ENCODE measurements around the gene SGMS1. TPM values are rescaled to one million over a fixed set of nuclear protein-coding genes. Genes with fewer than 3 reads are reported as not detected.
"Not testable (repeated sequence)": the region's sequence is repeated elsewhere in the genome, so short reads cannot be mapped to it uniquely, and the experiment has no call there.

SGMS1 gene
- total RNA-seq, 1 donor from 2014 or later = 24.1 TPM

DNA sequence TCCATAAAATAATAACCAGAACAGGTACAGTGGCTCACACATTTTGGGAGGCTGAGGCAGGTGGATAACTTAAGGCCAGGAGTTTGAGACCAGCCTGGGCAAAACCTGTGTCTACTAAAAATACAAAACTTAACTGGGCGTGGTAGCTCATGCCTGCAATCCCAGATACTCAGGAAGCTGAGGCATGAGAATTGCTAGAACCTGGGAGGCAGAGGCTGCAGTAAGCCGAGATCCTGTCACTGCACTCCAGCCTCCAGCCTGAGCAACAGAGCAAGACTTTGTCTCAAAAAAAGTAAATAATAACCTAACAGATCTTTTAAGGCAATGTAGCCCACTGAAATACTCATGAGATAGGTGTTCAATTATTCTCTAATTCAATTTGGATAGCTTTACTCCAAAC, 265.3 kb downstream of the SGMS1 start:
- Mint-ChIP-seq H3K27ac (ENCODE audit: unreplicated experiment) (no peak overlapping the region), H3K27me3 (ENCODE audit: unreplicated experiment) (no peaks in the 10 kb centered on the region), H3K9me3 (ENCODE audit: unreplicated experiment) (no peaks in the 10 kb centered on the region), H3K4me3 (ENCODE audit: unreplicated experiment) (no peak overlapping the region), H3K36me3 (ENCODE audit: unreplicated experiment) (no peaks in the 10 kb centered on the region), H3K4me1 (ENCODE audit: low read depth, unreplicated experiment) (peaks cover 15% of the 10 kb centered on the region)
- TF ChIP-seq CTCF (IDR thresholded peaks at IDR 0.05; ENCODE audit: partially characterized antibody, unreplicated experiment) = no peak
- DNase-seq = no peak

DNA sequence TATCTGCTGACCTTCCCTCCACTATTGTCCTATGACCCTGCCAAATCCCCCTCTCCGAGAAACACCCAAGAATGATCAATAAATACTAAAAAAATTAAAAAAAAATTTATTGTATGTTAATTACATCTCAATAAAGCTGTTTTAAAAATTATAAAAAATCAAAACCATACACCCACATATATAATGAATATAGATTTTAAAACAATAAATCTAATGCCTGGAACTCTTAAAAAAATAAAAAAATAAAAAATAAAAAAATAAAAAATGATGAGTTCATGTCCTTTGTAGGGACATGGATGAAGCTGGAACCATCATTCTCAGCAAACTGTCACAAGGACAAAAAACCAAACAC, 267.3 kb downstream of the SGMS1 start:
- DNase-seq; H3K4me3 Mint-ChIP-seq (ENCODE audit: unreplicated experiment); H3K27me3 Mint-ChIP-seq (ENCODE audit: unreplicated experiment); H3K36me3 Mint-ChIP-seq (ENCODE audit: unreplicated experiment); H3K9me3 Mint-ChIP-seq (ENCODE audit: unreplicated experiment): not testable (repeated sequence)
- Mint-ChIP-seq H3K4me1 (ENCODE audit: low read depth, unreplicated experiment) (peaks cover 13% of the 10 kb centered on the region), H3K27ac (ENCODE audit: unreplicated experiment) (peak overlapping the region; percentile 78)

DNA sequence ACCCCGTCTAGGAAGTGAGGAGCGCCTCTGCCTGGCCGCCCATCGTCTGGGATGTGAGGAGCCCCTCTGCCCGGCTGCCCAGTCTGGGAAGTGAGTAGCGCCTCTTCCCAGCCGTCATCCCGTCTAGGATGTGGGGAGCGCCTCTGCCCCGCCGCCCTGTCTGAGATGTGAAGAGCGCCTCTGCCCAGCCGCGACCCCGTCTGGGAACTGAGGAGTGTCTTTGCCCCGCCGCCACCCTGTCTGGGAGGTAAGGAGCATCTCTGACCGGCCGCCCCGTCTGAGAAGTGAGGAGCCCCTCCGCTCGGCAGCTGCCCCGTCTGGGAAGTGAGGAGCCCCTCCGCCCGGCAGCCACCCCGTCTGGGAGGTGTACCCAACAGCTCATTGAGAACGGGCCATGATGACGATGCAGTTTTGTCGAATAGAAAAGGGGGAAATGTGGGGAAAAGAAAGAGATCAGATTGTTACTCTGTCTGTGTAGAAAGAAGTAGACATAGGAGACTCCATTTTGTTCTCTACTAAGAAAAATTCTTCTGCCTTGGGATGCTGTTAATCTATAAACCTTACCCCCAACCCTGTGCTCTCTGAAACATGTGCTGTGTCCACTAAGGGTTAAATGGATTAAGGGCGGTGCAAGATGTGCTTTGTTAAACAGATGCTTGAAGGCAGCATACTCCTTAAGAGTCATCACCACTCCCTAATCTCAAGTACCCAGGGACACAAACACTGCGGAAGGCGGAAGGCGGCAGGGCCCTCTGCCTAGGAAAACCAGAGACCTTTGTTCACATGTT, 267.9 kb downstream of the SGMS1 start:
- H3K9me3 Mint-ChIP-seq (ENCODE audit: unreplicated experiment); H3K4me1 Mint-ChIP-seq (ENCODE audit: low read depth, unreplicated experiment); H3K4me3 Mint-ChIP-seq (ENCODE audit: unreplicated experiment); H3K27me3 Mint-ChIP-seq (ENCODE audit: unreplicated experiment): not testable (repeated sequence)
- Mint-ChIP-seq H3K27ac (ENCODE audit: unreplicated experiment) (peak overlapping the region; percentile 89), H3K36me3 (ENCODE audit: unreplicated experiment) (peaks cover 11% of the 10 kb centered on the region)
- DNase-seq = peak; percentile 15

DNA sequence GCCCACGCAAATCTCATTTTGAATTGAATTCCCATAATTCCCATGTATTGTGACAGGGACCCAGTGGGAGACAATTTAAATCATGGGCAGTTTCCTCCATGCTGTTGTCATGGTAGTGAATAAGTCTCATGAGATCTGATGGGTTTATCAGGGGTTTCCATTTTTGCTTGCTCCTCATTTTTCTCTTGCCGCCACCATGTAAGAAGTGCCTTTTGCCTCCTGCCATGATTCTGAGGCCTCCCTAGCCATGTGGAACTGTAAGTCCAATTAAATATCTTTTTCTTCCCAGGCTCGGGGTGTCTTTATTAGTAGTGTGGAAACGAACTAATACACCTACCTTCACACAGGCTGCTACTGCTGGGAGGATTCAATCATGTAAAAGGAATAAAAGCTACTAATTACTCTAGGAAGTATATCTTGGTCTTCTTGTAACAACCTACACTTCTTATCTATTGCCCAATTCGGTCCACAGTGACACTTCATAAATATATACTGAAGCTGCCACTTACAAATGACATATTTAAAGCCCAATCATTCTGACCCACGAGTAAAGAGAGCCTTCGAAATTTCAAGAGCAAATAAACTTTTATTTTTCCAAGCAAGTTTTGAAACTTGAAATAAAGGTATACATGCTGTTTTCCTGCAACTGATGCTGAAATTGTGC, 272.1 kb downstream of the SGMS1 start:
- H3K9me3 Mint-ChIP-seq (ENCODE audit: unreplicated experiment) = peaks cover 11% of the 10 kb centered on the region
- peaks cover under 1% of the 10 kb centered on the region for H3K4me1 Mint-ChIP-seq (ENCODE audit: low read depth, unreplicated experiment)
- peaks cover 9% of the 10 kb centered on the region for H3K27me3 Mint-ChIP-seq (ENCODE audit: unreplicated experiment)
- no peak overlapping the region for H3K4me3 Mint-ChIP-seq (ENCODE audit: unreplicated experiment)
- no peak for TF ChIP-seq CTCF (IDR thresholded peaks at IDR 0.05; ENCODE audit: partially characterized antibody, unreplicated experiment)
- DNase-seq = no peak
- no peak overlapping the region for H3K27ac Mint-ChIP-seq (ENCODE audit: unreplicated experiment)
- H3K36me3 Mint-ChIP-seq (ENCODE audit: unreplicated experiment) = peaks cover 22% of the 10 kb centered on the region

- H3K27ac Mint-ChIP-seq (ENCODE audit: unreplicated experiment) = no peak overlapping the region
- no peaks in the 10 kb centered on the region for H3K4me1 Mint-ChIP-seq (ENCODE audit: low read depth, unreplicated experiment)
- peaks cover 22% of the 10 kb centered on the region for H3K36me3 Mint-ChIP-seq (ENCODE audit: unreplicated experiment)
- peaks cover 11% of the 10 kb centered on the region for H3K9me3 Mint-ChIP-seq (ENCODE audit: unreplicated experiment)
- H3K4me3 Mint-ChIP-seq (ENCODE audit: unreplicated experiment) = no peak overlapping the region
- peaks cover 9% of the 10 kb centered on the region for H3K27me3 Mint-ChIP-seq (ENCODE audit: unreplicated experiment)
- DNase-seq = no peak
- no peak for TF ChIP-seq CTCF (IDR thresholded peaks at IDR 0.05; ENCODE audit: partially characterized antibody, unreplicated experiment)
Measured at GRCh38 chr10:50350366-50350765, 273.4 kb downstream of the SGMS1 start.

- no peak overlapping the region for H3K27ac Mint-ChIP-seq (ENCODE audit: unreplicated experiment)
- peaks cover 11% of the 10 kb centered on the region for H3K9me3 Mint-ChIP-seq (ENCODE audit: unreplicated experiment)
- H3K36me3 Mint-ChIP-seq (ENCODE audit: unreplicated experiment) = peaks cover 22% of the 10 kb centered on the region
- TF ChIP-seq CTCF (IDR thresholded peaks at IDR 0.05; ENCODE audit: partially characterized antibody, unreplicated experiment) = no peak
- H3K27me3 Mint-ChIP-seq (ENCODE audit: unreplicated experiment) = peaks cover 9% of the 10 kb centered on the region
- DNase-seq = no peak
- no peak overlapping the region for H3K4me3 Mint-ChIP-seq (ENCODE audit: unreplicated experiment)
- no peaks in the 10 kb centered on the region for H3K4me1 Mint-ChIP-seq (ENCODE audit: low read depth, unreplicated experiment)
Measured at GRCh38 chr10:50349554-50349953, 274.2 kb downstream of the SGMS1 start.

Data from glutamatergic neuron (in vitro differentiated cells).